ENCODE measurements around the gene VTI1A. TPM values are rescaled to one million over a fixed set of nuclear protein-coding genes. Genes with fewer than 3 reads are reported as not detected.

Gene VTI1A
- total and polyA plus RNA-seq, 2 experiments from 2014 or later = 20.4 to 39.8 TPM

GRCh38 chr10:112855134-112855533 lies 408.1 kb downstream of the VTI1A start:
- TF ChIP-seq CTCF (IDR thresholded peaks at IDR 0.05; ENCODE audit: poor library complexity) (no peak), EZH2phosphoT487 (IDR thresholded peaks at IDR 0.05; ENCODE audit: low read depth, severe bottlenecking, unreplicated experiment) (no peak), EZH2 (IDR thresholded peaks at IDR 0.05; ENCODE audit: borderline replicate concordance) (no peak)
- Histone ChIP-seq H3K27me3 (no peaks in the 10 kb centered on the region), H3K4me3 (no peak overlapping the region), H3K9me2 (replicated peaks; ENCODE audit: insufficient read depth) (no peaks in the 10 kb centered on the region), H3K27ac (no peak overlapping the region), H3K4me1 (ENCODE audit: insufficient read depth) (no peaks in the 10 kb centered on the region), H3K36me3 (replicated peaks; ENCODE audit: insufficient read depth, low read depth) (no peaks in the 10 kb centered on the region), H3K9me3 (ENCODE audit: low read depth) (no peaks in the 10 kb centered on the region), H3K79me2 (no peaks in the 10 kb centered on the region), H2AFZ (no peak overlapping the region), H4K20me1 (ENCODE audit: insufficient read depth, poor library complexity, severe bottlenecking) (no peaks in the 10 kb centered on the region), H3K4me2 (no peak overlapping the region)
- WGBS (ENCODE audit: low lambda C conversion rate, missing lambda C conversion rate) = 70% methylated on average over 4 of the region's 4 CpGs
- no peak for DNase-seq (ENCODE audit: low spot score)

GRCh38 chr10:112857493-112857892 lies 410.5 kb downstream of the VTI1A start:
- no peak for TF ChIP-seq EZH2phosphoT487 (IDR thresholded peaks at IDR 0.05; ENCODE audit: low read depth, severe bottlenecking, unreplicated experiment)
- TF ChIP-seq EZH2 (IDR thresholded peaks at IDR 0.05; ENCODE audit: borderline replicate concordance) = no peak
- TF ChIP-seq CTCF (IDR thresholded peaks at IDR 0.05; ENCODE audit: poor library complexity) = no peak
- Histone ChIP-seq H3K4me3 (no peak overlapping the region), H2AFZ (no peak overlapping the region), H3K9me3 (ENCODE audit: low read depth) (no peaks in the 10 kb centered on the region), H3K27ac (no peak overlapping the region), H3K79me2 (no peaks in the 10 kb centered on the region), H3K9me2 (replicated peaks; ENCODE audit: insufficient read depth) (no peaks in the 10 kb centered on the region), H3K36me3 (replicated peaks; ENCODE audit: insufficient read depth, low read depth) (no peaks in the 10 kb centered on the region), H3K27me3 (no peaks in the 10 kb centered on the region), H3K4me1 (ENCODE audit: insufficient read depth) (no peaks in the 10 kb centered on the region), H4K20me1 (ENCODE audit: insufficient read depth, poor library complexity, severe bottlenecking) (no peaks in the 10 kb centered on the region), H3K4me2 (no peak overlapping the region)
- 97% methylated on average over 5 of the region's 5 CpGs for WGBS (ENCODE audit: low lambda C conversion rate, missing lambda C conversion rate)
- no peak for DNase-seq (ENCODE audit: low spot score)

- Histone ChIP-seq H3K4me1 (ENCODE audit: insufficient read depth) (no peaks in the 10 kb centered on the region), H3K27me3 (no peaks in the 10 kb centered on the region), H3K4me3 (no peak overlapping the region), H3K79me2 (no peaks in the 10 kb centered on the region), H4K20me1 (ENCODE audit: insufficient read depth, poor library complexity, severe bottlenecking) (no peaks in the 10 kb centered on the region), H3K27ac (no peak overlapping the region), H3K36me3 (replicated peaks; ENCODE audit: insufficient read depth, low read depth) (no peaks in the 10 kb centered on the region), H2AFZ (no peak overlapping the region), H3K9me3 (ENCODE audit: low read depth) (no peaks in the 10 kb centered on the region), H3K4me2 (no peak overlapping the region), H3K9me2 (replicated peaks; ENCODE audit: insufficient read depth) (no peaks in the 10 kb centered on the region)
- WGBS (ENCODE audit: low lambda C conversion rate, missing lambda C conversion rate) = 70% methylated on average over 10 of the region's 10 CpGs
- no peak for TF ChIP-seq EZH2phosphoT487 (IDR thresholded peaks at IDR 0.05; ENCODE audit: low read depth, severe bottlenecking, unreplicated experiment)
- TF ChIP-seq CTCF (IDR thresholded peaks at IDR 0.05; ENCODE audit: poor library complexity) = no peak
- no peak for TF ChIP-seq EZH2 (IDR thresholded peaks at IDR 0.05; ENCODE audit: borderline replicate concordance)
- DNase-seq (ENCODE audit: low spot score) = no peak
Measured at GRCh38 chr10:112858986-112859651, 412.1 kb downstream of the VTI1A start.
